Esophagus muscularis mucosa (tissue), 4 donors: ENCODE results near the gene UMOD.

Experiments used
- CTCF ChIP-seq, 3 experiments: fragments of 200-600 bp in 2 of 3; fragments of 450-650 bp in 1 of 3; sonication (generic) in 2 of 3; IDR thresholded peaks; one replicate each; pipeline ENCODE4 v1.5.1; 2017 to 2019; ENCODE audit warnings: antibody characterized with exemption in 3 of 3, mild to moderate bottlenecking in 2 of 3, moderate library complexity in 1 of 3
- EP300 ChIP-seq: sonication (generic); formaldehyde crosslinking; IDR thresholded peaks from one replicate; pipeline ENCODE4 v1.6.1; 2017; ENCODE audit warnings: antibody characterized with exemption
- POLR2A ChIP-seq: fragments of 450-650 bp; IDR thresholded peaks from one replicate; pipeline ENCODE4 v1.6.1; 2017; ENCODE audit warnings: antibody characterized with exemption, moderate library complexity, mild to moderate bottlenecking, low read depth
- POLR2AphosphoS5 ChIP-seq, 2 donors: sonication (generic); formaldehyde crosslinking; IDR thresholded peaks; one replicate each; pipeline ENCODE4 v1.6.1; 2017; ENCODE audit warnings: antibody characterized with exemption in 2 of 2

GRCh38 chr16:20325005-20325404 is 27.5 kb downstream of the UMOD start:
- no peak for TF ChIP-seq POLR2A
- no peak for TF ChIP-seq CTCF (IDR thresholded peaks at IDR 0.05)
- TF ChIP-seq POLR2AphosphoS5 (IDR thresholded peaks at IDR 0.05): no peak
- TF ChIP-seq EP300: no peak
